ENCODE data around the gene ANKS1B. TPM values are rescaled to one million over a fixed set of nuclear protein-coding genes. Genes with fewer than 3 reads are reported as not detected.
"Not testable (repeated sequence)": the region's sequence is repeated elsewhere in the genome, so short reads cannot be mapped to it uniquely, and the experiment has no call there.

Gene ANKS1B
- total RNA-seq, 2 donors from 2014 or later = 32.7 to 37.1 TPM

DNA sequence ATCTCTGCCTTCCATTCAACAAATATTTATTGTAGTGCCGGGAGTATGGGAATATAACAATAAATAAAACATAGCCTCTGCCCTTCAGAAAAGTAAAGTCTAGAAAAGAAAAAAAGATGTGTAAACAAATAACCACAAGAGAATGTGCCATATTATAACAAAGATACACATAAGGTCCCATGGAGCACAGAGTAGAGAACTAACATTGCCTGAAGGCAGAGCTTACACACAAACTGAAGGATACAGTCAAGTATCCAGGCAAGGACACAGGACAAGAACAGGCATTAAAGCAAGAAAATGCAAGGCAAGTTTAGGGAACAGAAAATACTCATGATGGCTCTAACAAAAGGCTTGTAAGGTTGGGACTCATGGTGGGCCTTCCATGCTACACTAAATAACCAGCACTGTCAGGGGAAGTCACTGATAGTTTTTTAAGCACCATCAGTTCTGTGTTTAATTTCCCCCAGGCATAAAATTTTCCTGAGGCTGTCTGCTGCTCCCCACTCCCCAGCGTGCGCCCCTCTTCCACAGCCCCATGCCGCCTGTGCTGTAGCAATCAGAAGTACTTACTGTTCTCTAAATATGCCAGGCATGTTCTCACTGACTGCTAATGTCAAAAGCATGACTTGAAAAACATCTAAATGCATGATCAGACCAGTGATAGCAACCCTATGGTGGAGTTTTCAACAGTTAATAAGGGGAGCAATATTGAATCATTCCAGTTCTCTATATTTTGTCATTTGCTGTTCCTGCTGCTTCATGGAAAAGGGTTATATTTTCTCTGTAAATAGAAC, 77.8 kb downstream of the ANKS1B start:
- no peak for DNase-seq (ENCODE audit: low spot score)
- intact Hi-C loops (cut with DNase I) = loop anchor here (5.0 to 10.0 kb wide), 2 partner anchors 82 to 95 kb away; no protein-coding TSS in a partner anchor

DNA sequence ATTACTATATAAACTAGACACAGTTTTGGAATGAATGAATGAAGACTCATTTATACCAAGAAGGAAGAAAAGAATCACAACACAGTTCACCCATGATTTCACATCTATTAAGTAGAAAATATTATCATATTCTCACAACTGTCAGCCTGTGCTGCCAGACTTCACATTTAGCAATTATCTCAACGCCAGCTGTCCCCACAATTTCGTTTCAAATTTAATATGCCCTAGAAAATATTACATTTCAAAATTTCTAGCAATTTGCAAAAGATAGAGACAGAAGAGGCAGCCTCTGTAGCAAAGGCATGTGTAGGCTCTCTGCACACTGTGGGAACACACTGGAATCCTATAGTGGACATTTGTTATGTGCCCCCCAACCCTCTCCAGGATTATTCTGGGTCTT, 83.6 kb downstream of the ANKS1B start:
- intact Hi-C loops (cut with DNase I) = loop anchor here in 1 of 2 donors (10.0 kb wide), 1 partner anchor 76 kb away; no protein-coding TSS in a partner anchor
- no peak for DNase-seq (ENCODE audit: low spot score)

DNA sequence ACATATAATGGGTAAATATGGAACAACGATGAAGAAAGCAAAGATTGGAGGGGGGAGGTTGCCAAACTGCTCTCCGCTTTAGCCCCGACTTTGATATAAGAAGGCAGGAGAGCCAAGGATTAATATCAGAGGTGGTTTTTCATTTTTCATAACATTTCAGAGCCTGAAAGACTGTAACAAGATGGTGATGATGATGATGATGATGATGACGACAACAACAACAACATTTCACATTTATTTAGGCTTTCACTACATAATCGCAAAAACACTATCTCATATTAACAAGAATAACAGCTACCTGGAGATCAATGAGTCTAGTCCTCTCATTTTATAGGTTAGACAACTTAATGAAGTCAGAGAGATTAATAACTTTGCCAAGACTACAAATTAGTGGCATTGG, 86.1 kb downstream of the ANKS1B start:
- intact Hi-C loops (cut with DNase I) = no loop called here
- no peak for DNase-seq (ENCODE audit: low spot score)

DNA sequence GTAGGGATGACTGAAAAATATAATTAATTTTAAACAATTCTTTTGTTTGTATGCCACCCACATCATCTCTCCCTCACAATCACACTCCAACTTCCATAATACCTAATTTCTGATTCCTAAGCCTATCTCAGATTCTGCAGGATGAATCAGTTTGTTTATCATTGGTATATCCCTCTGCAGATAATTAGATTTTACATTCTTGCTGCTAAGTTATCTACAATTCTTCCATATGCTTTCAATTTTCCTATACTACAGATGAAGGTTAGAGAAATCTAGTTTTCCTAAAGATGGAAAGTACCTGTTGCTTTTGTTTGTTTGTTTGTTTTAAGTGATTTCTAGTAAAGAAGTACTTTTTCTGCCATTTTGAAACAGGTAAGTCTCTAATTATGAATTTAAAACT, 105.3 kb downstream of the ANKS1B start:
- intact Hi-C loops (cut with DNase I) = no loop called here
- no peak for DNase-seq (ENCODE audit: low spot score)

DNA sequence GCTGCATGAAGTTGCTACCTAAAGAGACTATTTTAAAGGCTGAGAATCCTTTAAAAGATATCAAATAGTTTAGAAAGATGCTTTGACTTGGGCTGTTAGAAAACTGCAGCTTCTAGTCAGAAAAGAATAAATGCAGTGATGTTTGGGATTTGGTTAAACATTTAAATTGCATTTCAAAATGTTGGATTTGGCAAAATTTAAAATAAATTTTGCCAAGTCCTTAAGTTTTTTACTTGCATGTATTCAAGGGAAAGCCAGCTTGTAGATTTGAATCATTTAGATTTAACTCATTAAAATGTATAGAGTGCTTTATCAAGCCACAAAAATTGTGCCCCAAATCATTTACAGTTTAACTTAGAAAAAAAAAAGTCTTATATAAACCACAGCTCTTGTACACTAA, 109.7 kb downstream of the ANKS1B start:
- intact Hi-C loops (cut with DNase I) = no loop called here
- DNase-seq (ENCODE audit: low spot score) = no peak

DNA sequence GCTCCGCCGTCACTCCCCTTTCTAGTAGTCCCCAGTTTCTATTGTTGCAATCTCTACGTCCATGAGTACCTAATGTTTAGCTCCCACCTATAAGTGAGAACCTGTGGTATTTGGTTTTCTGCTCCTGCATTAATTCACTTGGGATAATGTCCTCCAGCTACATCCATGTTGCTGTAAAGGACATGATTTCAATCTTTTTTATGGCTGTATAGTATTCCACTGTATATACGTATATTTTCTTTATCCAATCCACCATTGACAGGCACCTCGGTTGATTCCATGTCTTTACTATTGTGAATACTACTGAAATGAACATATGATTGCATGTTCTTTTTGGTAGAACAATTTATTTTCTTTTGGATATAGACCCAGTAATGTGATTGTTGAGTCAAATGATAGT, 114.7 kb downstream of the ANKS1B start:
- intact Hi-C loops (cut with DNase I) = no loop called here
- DNase-seq (ENCODE audit: low spot score) = no peak

DNA sequence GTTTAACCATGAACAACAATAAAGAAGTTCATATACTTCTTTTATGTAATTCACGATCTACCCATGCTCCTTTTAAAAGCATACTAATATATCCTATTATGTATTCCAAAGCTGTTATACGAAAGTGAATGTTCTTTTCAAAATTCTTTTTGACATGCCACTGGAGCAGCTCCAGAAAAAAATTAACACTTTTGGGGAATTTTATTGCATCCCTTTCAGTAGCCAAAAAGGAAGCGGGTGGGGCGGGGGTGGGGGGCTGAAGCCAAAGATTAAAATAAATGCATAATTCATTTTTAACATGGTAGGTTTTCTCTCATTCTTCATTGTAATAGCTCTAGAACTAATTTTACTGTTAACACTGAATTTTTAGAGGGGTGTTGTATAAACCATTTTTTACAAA, 123.0 kb downstream of the ANKS1B start:
- intact Hi-C loops (cut with DNase I) = no loop called here
- DNase-seq (ENCODE audit: low spot score) = no peak

DNA sequence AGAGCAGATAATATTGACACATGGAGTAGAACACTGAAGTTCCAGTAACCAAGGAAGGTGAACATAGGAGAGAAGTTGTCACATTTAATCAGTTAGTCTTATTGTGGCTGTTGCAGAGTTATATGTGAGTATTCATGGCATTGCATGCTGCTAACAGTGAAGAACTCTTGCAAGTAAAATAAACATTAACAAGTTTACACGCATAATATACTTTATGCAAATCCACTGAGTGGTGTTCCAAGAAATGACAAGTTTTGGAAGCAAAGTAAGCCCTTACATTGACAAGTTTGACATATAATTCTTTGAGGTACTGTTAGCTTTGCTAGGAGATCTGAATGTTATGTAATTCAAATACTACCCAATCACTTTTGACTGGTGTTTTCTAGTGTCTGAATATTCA, 125.6 kb downstream of the ANKS1B start:
- no peak for DNase-seq (ENCODE audit: low spot score)
- intact Hi-C loops (cut with DNase I) = no loop called here

DNA sequence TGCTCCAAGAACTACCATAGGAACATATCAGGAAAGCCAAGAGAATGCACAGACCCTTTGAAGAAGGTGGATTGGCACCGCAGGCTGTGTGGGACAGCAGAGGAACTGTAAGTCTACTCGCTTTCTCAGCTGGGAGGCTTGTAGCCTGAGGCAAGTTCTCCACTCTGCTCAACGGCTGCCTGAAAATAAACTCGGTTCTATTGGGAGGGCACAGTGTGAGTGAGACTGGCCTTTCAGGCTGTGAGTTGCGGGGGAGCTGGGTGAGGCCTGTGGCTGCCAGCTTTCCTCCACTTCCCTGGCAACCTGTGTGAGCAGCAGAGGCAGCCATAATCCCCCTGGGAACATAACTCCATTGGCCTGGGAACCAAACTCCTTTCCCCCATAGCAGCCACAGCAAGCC, 132.1 kb downstream of the ANKS1B start:
- no peak for DNase-seq (ENCODE audit: low spot score)
- intact Hi-C loops (cut with DNase I) = no loop called here

DNA sequence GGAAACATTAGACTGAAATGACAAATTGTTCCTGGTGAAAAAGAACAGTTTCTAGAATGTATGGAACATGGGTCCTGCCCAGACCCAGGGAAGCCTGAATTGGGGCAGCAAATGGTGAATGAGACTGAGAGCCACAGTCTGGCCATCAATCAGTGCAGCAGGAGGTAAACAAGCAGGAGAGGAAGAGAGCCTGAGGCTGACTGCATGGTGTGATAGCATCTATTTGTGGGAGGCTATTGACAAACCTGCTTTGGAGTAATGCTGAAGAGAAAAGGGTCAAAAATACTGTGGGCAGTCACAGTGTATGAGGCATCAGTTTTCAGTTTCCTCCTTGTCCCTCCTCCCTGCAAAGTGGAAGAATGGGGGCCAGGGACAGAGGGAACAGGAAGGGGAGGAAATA, 136.8 kb downstream of the ANKS1B start:
- no peak for DNase-seq (ENCODE audit: low spot score)
- intact Hi-C loops (cut with DNase I) = no loop called here

DNA sequence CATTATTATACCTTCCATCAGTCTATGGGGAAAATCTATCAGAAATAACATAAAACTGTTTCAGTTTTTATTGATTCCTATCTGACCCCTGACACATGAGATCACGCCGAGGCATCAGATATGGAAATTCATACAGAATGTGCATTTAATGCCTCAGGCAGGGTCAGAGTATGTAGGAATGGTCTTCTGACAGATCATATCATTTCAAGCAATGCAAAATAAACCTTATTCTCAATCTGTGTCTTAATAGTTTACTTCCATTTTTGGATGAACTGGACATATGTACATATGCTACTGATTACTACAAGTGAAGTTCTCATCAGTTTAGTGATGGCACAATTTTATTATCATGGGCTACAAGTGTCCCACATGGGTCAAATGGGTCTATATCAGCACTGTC, 150.0 kb downstream of the ANKS1B start:
- DNase-seq (ENCODE audit: low spot score) = no peak
- intact Hi-C loops (cut with DNase I) = no loop called here

DNA sequence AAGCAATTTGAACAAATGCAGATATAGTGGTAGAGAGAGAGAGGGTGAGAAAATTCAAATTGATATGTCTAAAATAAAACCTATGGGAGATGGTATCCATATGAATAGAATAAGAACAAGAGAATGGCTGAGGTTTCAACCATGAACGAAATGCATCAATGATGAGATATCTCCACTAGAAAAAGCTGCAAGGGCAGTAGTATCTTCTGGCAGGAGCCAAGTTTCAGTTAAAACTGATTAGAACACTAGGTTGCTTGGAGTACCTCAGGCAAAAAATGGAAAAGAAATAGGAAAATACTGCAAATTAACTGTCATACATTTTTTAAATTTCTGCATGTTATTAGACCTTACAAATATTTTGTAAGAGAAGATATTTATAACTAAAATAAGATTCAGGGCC, 151.3 kb downstream of the ANKS1B start:
- DNase-seq (ENCODE audit: low spot score) = no peak
- intact Hi-C loops (cut with DNase I) = no loop called here

DNA sequence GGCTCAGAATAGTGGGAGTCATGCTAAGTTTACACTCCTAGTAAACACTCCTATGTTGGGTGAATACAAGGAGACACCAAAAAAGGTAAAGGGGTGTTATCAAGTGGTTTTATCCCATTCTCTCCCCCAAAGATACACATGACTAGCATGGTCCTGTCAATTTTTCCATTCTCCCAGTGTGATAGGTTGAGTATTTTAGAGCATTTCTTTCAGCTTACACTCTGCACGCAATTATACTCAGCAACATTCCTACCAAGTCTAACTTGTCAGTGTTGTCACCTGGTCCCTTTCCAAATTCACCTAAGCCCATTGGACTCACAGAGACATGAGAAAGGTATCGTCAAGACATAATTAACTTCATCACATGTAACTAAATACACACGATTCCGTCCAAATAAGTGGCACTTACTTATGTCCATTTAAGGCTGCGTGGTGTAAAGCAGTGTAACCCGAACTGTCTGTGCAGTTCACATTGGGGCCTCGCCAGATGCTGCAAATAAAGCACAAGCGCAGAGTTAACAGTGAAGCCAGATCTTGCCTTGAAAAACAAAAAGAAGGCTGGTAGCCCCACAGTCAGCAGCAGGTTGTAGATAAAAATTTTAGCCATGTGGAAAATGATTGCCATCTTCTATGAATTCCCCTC, 159.7 kb downstream of the ANKS1B start:
- intact Hi-C loops (cut with DNase I) = loop anchor here in 1 of 2 donors (10.0 kb wide), 1 partner anchor 80 kb away; no protein-coding TSS in a partner anchor

DNA sequence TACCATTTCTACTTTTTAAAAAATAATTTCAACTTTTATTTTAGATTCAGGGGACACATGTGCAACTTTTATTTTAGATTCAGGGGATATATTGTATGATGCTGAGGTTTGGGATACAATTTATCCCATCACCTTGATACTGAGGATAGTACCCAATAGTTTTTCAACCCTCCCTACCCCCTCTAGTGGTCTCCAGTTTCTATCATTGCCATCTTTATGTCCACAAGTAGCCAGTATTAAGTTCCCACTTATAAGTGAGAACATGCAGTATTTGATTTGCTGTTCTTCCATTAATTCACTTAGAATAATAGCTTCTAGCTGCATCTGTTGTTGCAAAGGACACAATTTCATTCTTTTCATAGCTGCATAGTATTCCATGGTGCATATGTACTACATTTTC, 162.5 kb downstream of the ANKS1B start:
- intact Hi-C loops (cut with DNase I) = loop anchor here in 1 of 2 donors (10.0 kb wide), 1 partner anchor 83 kb away; no protein-coding TSS in a partner anchor
- no peak for DNase-seq (ENCODE audit: low spot score)

More for the DNA sequence above, 159.7 kb downstream of the ANKS1B start:
- DNase-seq (ENCODE audit: low spot score) = no peak

DNA sequence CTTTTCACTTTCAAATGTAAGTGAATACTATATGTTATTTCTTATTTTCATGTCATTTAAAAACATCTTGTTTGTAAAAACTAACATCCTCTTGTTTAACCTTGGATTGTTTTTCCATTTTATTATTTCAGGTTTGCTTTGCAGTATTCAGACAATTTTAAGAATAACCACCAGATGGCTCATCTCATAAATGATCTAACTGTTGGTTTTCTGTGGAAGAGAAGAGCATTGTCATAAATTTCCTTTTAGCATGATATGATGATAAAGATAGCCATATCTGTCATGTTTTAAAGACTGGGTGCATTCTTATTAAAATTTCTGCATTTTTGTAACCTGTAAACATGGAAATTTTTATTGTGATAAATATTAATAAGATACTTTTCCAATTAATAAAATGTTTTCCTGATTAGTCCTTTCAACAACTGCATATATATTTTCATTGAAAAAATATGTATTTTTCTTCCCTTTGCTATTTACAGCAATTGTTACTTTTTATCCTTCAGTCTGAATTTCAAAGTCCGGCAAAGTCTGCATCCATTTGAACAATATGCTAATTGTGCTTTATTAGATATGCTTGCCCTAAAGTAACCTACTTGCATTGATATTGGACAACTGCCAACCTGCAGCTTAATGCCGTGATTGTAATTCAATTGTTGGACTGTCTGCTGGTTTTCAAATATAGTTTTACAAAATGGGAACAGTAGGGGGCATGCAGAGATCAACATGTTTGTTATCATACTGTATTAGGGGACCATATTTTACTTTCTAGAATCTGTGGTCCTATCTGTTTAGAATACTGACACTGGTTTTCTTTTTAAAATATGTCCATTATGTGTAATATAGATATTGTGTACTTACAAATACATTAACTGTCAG, 173.8 kb downstream of the ANKS1B start:
- DNase-seq (ENCODE audit: low spot score) = no peak
- intact Hi-C loops (cut with DNase I) = loop anchor here in 1 of 2 donors (5.0 kb wide), 1 partner anchor 96 kb away; no protein-coding TSS in a partner anchor

DNA sequence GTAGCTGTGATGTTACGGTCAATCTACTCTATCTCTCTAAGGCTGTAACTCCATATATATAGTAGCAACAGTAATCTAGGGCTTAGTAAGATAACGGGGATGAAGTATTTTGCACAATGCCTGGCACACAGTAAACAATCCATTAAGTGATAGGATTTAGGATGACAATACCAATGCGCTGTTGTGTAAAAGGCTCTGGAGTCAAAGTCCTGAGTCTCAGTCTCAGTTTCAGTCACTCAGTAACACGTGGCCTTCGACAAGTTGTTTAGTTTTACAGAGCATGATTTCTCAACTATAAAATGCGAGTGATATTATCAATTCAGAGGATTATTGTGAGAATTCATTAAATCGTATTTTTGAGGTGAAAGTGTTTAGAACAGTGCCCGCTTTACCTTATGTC, 174.8 kb downstream of the ANKS1B start:
- intact Hi-C loops (cut with DNase I) = loop anchor here in 1 of 2 donors (5.0 kb wide), 1 partner anchor 97 kb away; no protein-coding TSS in a partner anchor

DNA sequence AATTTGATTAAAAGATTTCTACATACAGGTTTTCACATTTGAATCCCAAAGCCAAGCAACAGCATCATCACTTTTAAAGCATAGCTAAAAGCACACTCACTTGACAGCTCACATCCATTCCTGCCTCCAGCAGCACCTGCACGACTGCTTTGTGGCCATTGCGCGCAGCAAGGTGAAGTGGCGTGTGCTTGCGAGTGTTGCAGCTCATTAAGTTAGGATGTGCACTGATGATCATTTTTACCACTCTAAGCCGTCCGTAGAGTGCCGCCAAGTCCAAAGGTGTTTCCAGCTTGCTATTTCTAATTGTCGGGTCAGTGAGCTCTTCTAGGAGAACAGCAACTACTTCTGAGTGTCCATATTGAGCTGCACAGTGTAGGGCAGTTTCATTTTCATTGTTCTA, 178.4 kb downstream of the ANKS1B start:
- intact Hi-C loops (cut with DNase I) = no loop called here
- no peak for DNase-seq (ENCODE audit: low spot score)

More for the DNA sequence above, 174.8 kb downstream of the ANKS1B start:
- no peak for DNase-seq (ENCODE audit: low spot score)

DNA sequence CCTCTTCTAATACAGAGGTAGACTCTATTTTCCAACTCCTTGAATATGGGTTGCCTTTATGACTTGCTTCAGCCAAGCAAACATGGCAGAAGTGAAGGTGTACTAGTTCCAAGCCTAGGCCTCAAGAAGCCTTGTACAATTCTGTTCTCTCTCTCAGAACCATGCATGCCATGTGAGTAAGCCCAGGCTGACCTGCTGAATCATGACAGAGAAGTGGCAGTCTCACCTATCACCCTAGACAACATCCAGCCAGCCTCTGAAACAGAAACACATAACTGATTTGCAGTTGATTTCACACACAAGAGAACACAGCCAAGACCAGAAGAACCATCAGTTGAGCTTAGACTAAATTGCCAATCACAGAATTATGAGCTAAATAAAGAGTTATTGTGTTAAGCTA, 180.0 kb downstream of the ANKS1B start:
- DNase-seq (ENCODE audit: low spot score) = no peak
- intact Hi-C loops (cut with DNase I) = no loop called here

DNA sequence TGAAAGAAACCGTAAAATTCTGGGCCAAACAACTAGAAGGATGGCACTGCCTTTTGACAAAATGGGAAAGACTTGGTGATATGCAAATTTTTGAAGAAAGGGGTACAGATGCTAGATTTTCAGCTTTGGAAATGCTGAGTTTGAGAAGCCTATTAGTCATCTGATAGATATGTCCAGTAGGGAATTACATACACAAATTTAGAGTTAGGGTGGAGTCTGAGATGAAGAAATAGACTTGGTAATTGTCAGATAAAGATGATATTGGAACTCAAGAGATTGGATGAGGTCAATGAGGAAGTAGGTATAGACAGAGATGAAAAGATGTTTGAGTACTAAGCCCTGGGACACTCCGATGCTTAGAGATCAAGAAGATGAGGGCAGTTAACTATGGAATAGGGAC, 184.1 kb downstream of the ANKS1B start:
- DNase-seq (ENCODE audit: low spot score) = no peak
- intact Hi-C loops (cut with DNase I) = no loop called here

DNA sequence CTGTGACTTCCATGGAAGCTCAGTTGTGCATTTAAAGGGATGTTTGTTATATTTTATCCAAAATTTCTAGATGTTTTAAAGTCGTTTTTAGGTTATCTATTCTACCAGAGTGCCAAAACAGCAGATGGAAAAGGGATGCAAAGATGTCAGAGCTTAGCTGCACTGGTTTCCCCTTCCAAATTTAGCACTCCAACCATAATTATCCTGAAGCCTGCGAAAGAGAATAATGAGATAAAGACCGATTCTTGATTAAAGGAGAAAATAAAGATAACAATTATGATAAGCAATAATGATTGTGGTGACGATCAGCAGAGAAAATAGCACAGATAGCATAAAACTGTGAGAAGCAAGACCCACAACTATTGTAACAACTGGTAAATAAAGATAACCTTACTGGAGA, 186.8 kb downstream of the ANKS1B start:
- intact Hi-C loops (cut with DNase I) = loop anchor here in 1 of 2 donors (5.0 kb wide), 1 partner anchor 1356 kb away; no protein-coding TSS in a partner anchor
- DNase-seq (ENCODE audit: low spot score) = not testable (repeated sequence)

Data from posterior vena cava (tissue), 2 donors.